Gastroesophageal sphincter (tissue), 4 donors: Measurements from ENCODE around the gene PLXDC2. TPM values are rescaled to one million over a fixed set of nuclear protein-coding genes. Genes with fewer than 3 reads are reported as not detected.

Source experiments
- ATAC-seq: fragments of 150-250 bp; one replicate; pipeline ENCODE4 v1.9.1; 2016; ENCODE audit warnings: mild to moderate bottlenecking, moderate library complexity
- H3K27ac ChIP-seq, 4 donors: fragments of 200-600 bp; sonication (generic) in 3 of 4; 1 replicate in 3 of 4; 2 replicates in 1 of 4; pipeline ENCODE4 v1.5.1; 2016 to 2019
- H3K27me3 ChIP-seq: fragments of 200-600 bp; sonication (generic); one replicate; pipeline ENCODE4 v1.5.1; 2019
- H3K36me3 ChIP-seq, 2 donors: fragments of 200-600 bp; sonication (generic); one replicate each; pipeline ENCODE4 v1.5.1; 2019; ENCODE audit warnings: control low read depth in 1 of 2
- H3K4me1 ChIP-seq, 3 donors: fragments of 200-600 bp; sonication (generic); 1 replicate in 2 of 3; 2 replicates in 1 of 3; pipeline ENCODE4 v1.5.1; 2016 to 2019; ENCODE audit warnings: control low read depth in 2 of 3
- H3K4me3 ChIP-seq, 2 donors: fragments of 200-600 bp; sonication (generic); one replicate each; pipeline ENCODE4 v1.5.1; 2019; ENCODE audit warnings: mild to moderate bottlenecking in 1 of 2, moderate library complexity in 1 of 2
- H3K9me3 ChIP-seq, 3 donors: fragments of 200-600 bp; sonication (generic); one replicate each; pipeline ENCODE4 v1.5.1; 2017 to 2019; ENCODE audit warnings: control low read depth in 2 of 3
- CTCF ChIP-seq, 4 experiments: fragments of 200-600 bp in 2 of 4; fragments of 450-650 bp in 2 of 4; sonication (generic) in 1 of 4; IDR thresholded peaks; one replicate each; pipeline ENCODE4 v1.5.1; 2017 to 2019; ENCODE audit warnings: antibody characterized with exemption in 4 of 4, mild to moderate bottlenecking in 2 of 4, moderate library complexity in 2 of 4
- EP300 ChIP-seq: sonication (generic); formaldehyde crosslinking; IDR thresholded peaks from one replicate; pipeline ENCODE4 v1.6.1; 2017; ENCODE audit warnings: antibody characterized with exemption, mild to moderate bottlenecking
- POLR2A ChIP-seq, 2 donors: fragments of 450-650 bp; IDR thresholded peaks; one replicate each; pipeline ENCODE4 v1.6.1; 2017; ENCODE audit warnings: antibody characterized with exemption in 2 of 2, mild to moderate bottlenecking in 2 of 2, moderate library complexity in 1 of 2
- POLR2AphosphoS5 ChIP-seq: sonication (generic); formaldehyde crosslinking; IDR thresholded peaks from one replicate; pipeline ENCODE4 v1.6.1; 2017; ENCODE audit warnings: antibody characterized with exemption
- WGBS, 2 donors: methylation state at CpG; one replicate each; pipeline ENCODE4 v1.1.5; 2018; ENCODE audit warnings: low coverage in 1 of 2; 5-methylcytosine and 5-hydroxymethylcytosine counted together
- total RNA-seq, 4 donors: library from RNA; depleted of rRNA; stranded (reverse); fragments of >200 nt; gene quantifications; one replicate each; pipeline ENCODE4 v1.1.0, GENCODE V29; 2016

PLXDC2 gene
- total RNA-seq, 4 donors from 2014 or later, result 32.3 to 65.5 (median 50.5) TPM

- no peak overlapping the region for H3K4me3 ChIP-seq
- TF ChIP-seq POLR2A (IDR thresholded peaks at IDR 0.05) (no peak), POLR2AphosphoS5 (no peak), CTCF (IDR thresholded peaks at IDR 0.05) (no peak), EP300 (no peak)
- H3K4me1 ChIP-seq, result no peaks in the 10 kb centered on the region
- 41 to 59% methylated on average over 8 of the region's 8 CpGs for WGBS, 2 donors
- peaks cover 0 to 4% of the 10 kb centered on the region in 2 donors for H3K36me3 ChIP-seq
- ATAC-seq, result no peak
- no peak overlapping the region for H3K27ac ChIP-seq
- H3K27me3 ChIP-seq, result no peaks in the 10 kb centered on the region
- no peaks in the 10 kb centered on the region for H3K9me3 ChIP-seq
Observed at GRCh38 chr10:19862811-19863515, 46.7 kb downstream of the PLXDC2 start.

GRCh38 chr10:19865676-19866075 lies 49.4 kb downstream of the PLXDC2 start:
- H3K27me3 ChIP-seq, result no peaks in the 10 kb centered on the region
- peaks cover 0 to 4% of the 10 kb centered on the region in 2 donors for H3K36me3 ChIP-seq
- TF ChIP-seq EP300 (no peak), CTCF (IDR thresholded peaks at IDR 0.05) (no peak), POLR2A (IDR thresholded peaks at IDR 0.05) (no peak), POLR2AphosphoS5 (no peak)
- H3K27ac ChIP-seq, result no peak overlapping the region
- H3K4me3 ChIP-seq, result no peak overlapping the region
- H3K9me3 ChIP-seq, result no peaks in the 10 kb centered on the region
- H3K4me1 ChIP-seq, result no peaks in the 10 kb centered on the region
- no peak for ATAC-seq

GRCh38 chr10:19869370-19869769 lies 53.1 kb downstream of the PLXDC2 start:
- no peaks in the 10 kb centered on the region for H3K27me3 ChIP-seq
- H3K9me3 ChIP-seq, result no peaks in the 10 kb centered on the region
- peaks cover 0 to 5% (median 0%) of the 10 kb centered on the region in 3 donors for H3K4me1 ChIP-seq
- TF ChIP-seq EP300 (no peak), POLR2A (IDR thresholded peaks at IDR 0.05) (no peak), CTCF (IDR thresholded peaks at IDR 0.05) (no peak), POLR2AphosphoS5 (no peak)
- no peak overlapping the region for H3K27ac ChIP-seq
- WGBS, 2 donors, result 75 to 92% methylated on average over 1 of the region's 1 CpG
- ATAC-seq, result no peak
- H3K4me3 ChIP-seq, result no peak overlapping the region
- peaks cover 0 to 4% of the 10 kb centered on the region in 2 donors for H3K36me3 ChIP-seq

GRCh38 chr10:19872504-19873271 lies 56.5 kb downstream of the PLXDC2 start:
- Histone ChIP-seq H3K9me3 (no peaks in the 10 kb centered on the region), H3K4me1 (peaks cover 0 to 21% (median 2%) of the 10 kb centered on the region in 3 donors), H3K36me3 (no peaks in the 10 kb centered on the region), H3K27me3 (no peaks in the 10 kb centered on the region), H3K4me3 (no peak overlapping the region), H3K27ac (peak overlapping the region in 2 of 4 donors; percentile 32 to 52)
- ATAC-seq, result peak; percentile 77
- whole genome bisulfite sequencing, 2 donors, result 69 to 71% methylated on average over 10 to 11 of the region's 11 CpGs
- TF ChIP-seq CTCF (IDR thresholded peaks at IDR 0.05) (no peak), POLR2AphosphoS5 (no peak), EP300 (no peak), POLR2A (IDR thresholded peaks at IDR 0.05) (no peak)

- no peaks in the 10 kb centered on the region for H3K9me3 ChIP-seq
- TF ChIP-seq POLR2AphosphoS5 (no peak), POLR2A (IDR thresholded peaks at IDR 0.05) (no peak)
- H3K4me3 ChIP-seq, result no peak overlapping the region
- peaks cover 0 to 21% (median 2%) of the 10 kb centered on the region in 3 donors for H3K4me1 ChIP-seq
- no peak overlapping the region for H3K27ac ChIP-seq
- WGBS, 2 donors, result 95 to 100% methylated on average over 2 to 3 of the region's 3 CpGs
- no peaks in the 10 kb centered on the region for H3K27me3 ChIP-seq
- ATAC-seq, result no peak
- H3K36me3 ChIP-seq, result no peaks in the 10 kb centered on the region
Observed at GRCh38 chr10:19874190-19874589, 58.0 kb downstream of the PLXDC2 start.
